ENCODE data around the gene DLG2. TPM values are rescaled to one million over a fixed set of nuclear protein-coding genes. Genes with fewer than 3 reads are reported as not detected.
"Not testable (repeated sequence)": the region's sequence is repeated elsewhere in the genome, so short reads cannot be mapped to it uniquely, and the experiment has no call there.

DLG2 gene
- total RNA-seq, 1 experiment from 2014 or later: 0.72 TPM

DNA sequence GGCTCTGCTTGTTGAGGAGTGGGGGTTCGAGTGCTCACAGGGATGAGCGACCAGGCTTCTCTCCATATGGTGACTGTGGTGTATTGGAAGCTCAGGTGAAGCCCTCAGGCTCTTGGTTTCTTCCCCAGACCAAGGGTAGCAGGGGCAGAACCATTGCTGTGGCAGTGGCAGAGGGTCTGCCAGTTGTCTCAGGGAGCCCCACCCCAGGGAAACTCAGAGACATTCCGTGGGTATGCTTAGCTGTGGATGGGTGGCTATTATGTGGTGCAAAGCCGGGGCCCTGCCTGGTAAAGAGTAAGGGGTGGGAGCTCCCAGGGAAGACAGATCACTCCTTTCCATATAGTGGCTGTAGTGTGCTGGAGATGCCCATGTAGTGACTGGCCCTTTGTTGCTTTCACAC is 167.8 kb downstream of the DLG2 start:
- no peak for DNase-seq (ENCODE audit: low spot score)

DNA sequence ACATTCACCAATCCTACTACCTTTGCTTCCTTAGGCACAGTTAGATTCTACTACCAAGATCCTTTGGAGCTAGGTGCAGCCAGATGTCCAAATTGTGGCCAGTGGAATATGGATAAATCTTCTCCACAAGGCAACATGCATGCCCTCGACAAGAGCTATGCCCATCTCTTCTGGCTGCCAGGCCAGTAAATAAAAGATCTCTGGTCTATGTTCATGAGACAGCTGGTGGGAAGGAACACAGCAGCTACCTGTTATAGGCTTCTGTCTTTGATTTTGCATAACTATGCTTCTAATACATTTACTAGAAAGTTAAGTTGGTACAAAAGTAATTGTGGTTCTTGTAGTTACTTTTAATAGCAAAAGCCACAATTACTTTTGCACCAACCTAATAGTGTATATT is 182.7 kb downstream of the DLG2 start:
- no peak for DNase-seq (ENCODE audit: low spot score)

DNA sequence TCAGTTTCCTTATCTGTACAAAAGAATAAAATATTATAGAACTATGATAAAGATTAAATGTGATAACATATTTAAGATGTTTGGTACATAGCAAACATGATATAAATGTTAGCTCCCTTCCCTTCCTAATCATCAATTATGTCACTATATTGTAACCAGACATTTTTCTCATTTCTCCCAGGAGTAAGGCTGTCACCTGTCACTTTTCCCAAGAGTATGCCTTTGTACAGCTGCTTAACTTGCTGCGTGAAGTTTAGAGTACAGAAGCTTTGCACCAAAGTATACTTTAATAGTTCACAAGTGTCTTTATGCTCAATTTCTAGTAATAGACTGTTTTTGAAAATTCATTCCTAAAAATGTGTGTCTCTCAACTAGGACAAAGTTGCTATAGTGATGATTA is 186.9 kb downstream of the DLG2 start:
- no peak for DNase-seq (ENCODE audit: low spot score)

DNA sequence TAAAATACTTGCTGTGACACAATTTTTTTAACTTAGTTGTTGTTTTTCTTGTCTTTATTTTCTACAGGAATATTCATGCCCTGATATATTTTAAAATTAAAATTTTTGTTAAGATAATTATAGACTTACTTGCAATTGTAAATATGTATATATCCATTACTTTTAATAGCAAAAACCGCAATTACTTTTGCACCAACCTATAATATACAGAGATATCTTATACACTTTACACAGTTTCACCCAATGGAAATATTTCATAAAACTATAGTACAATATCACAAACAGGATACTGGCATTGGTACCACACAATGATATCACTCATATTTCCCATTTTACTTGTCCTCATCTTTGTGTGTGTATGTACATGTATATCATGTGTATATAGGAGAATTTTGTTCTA is 188.8 kb downstream of the DLG2 start:
- no peak for DNase-seq (ENCODE audit: low spot score)

DNA sequence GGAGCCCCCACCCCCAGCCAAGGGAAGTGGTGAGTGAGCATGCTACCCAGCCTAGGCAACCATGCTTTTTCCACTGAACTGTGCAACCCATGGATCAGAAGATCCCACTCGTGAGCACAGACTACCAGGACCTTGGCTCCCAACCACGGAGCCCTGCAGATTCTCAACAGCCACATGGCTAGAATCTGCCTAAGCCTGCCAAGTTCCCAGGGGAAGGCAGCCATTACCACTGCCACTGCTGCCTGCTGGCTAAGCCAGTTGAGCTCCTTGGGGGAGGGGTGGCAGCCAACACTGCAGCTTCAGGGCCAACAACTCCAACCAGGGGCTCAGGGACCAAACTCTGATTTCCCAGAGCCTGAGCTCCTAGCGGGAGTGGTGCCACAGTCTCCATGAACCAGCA is 195.8 kb downstream of the DLG2 start:
- DNase-seq (ENCODE audit: low spot score): no peak

DNA sequence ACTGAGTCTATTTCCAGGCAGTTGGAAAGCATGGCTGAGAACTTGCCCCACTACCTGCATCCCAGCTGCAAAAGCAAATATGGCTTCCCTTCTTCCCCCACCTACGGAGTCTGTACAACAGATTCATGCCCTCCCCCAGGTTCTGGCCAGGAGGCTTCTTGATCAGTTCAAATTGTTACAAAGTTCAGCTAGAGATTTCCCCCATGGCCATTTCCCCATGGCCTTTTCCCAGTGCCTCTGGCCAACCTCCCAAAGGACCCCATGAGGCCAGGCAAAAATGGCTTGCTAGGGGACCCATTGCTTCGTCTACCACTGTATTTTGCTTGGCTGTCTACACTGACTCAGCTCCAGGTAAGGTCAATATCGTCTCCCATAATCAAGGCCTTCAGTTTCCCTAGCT is 203.3 kb downstream of the DLG2 start:
- no peak for DNase-seq (ENCODE audit: low spot score)

DNA sequence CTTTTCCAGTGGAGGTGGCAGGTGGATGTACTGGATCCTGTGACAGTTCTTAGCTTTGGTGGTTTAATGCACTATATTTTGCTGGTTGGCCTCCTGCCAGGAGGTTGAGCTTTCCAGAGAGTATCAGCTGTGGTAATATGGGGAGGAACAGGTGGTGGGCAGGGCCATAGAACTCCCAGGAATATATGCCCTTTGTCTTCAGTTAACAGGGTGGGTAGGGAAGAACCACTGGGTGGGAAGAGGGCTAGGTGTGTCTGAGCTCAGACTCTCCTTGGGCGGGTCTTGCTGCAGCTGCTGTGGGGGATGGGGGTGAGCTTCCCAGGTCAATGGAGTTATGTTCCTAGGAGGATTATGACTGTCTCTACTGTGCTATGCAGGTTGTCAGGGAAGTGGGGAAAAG is 203.8 kb downstream of the DLG2 start:
- DNase-seq (ENCODE audit: low spot score): no peak

DNA sequence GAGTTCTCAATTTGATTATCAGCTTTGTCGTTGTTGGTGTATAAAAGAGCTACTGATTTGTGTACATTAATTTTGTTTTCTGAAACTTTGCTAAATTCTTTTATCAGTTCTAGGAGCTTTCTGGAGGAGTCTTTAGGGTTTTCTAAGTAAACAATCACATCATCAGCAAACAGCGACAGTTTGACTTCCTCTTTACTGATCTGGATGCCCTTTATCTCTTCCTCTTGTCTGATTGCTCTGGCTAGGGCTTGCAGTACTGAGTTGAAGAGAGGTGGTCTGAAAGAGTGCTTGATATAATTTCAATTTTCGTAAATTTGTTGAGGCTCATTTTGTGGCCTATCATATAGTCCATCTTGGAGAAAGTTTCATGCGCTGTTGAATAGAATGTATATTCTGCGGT is 213.0 kb downstream of the DLG2 start:
- no peak for DNase-seq (ENCODE audit: low spot score)

DNA sequence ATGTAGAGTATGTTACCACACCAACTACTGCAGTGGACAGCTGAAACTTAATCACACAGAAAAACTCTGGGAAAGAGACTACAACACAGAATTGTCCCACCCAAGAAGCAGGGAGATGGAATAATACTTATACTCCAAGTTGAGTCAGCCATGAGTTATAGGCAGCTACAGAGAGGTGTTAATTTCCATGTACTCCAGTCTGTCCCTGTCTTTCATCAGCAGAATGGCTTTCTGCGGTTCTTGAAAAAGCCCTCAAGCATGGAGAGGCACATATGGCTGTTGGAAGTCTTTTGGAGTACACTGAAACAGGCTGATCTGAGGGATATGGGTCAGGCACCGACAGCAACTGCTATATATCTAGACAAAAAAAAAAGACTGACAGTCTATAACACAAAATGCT is 219.5 kb downstream of the DLG2 start:
- no peak for DNase-seq (ENCODE audit: low spot score)

DNA sequence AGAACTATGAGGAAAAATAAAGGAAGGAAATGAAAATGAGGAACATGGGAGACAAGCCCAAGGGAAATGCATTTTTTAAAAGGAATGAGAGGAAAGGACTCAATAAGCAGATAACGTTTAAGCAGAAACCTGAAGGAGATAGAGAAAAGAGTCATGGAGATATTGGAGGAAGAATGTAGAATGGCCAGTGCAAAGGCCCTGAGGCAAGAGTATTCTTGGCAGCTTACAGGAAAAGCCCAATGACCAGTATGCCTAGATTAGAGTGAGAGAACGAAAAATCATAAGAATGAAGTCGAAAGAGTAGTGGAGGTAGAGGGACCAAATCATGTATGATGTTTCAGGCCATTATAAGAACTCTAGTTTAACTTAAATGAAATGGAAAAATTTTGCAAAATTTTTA is 220.3 kb downstream of the DLG2 start:
- DNase-seq (ENCODE audit: low spot score): no peak

DNA sequence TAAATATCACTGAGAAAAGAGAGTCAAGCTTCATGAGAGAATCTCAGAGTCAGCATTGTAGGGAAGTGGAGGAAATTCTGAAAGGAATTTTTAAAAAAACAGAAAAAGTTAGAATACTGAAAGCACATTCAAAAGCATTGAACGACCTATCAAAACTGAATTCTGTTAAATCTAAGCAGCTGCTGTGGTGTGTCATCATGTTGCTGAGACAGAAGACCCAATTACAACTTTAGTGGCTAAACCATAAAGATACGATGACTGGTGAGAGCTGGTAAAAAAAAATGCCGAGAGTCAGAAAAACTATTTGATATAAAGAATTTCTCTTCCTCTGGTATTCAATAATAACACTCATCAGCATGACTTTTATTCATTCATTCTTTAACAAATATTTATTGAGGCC is 220.8 kb downstream of the DLG2 start:
- DNase-seq (ENCODE audit: low spot score): no peak

DNA sequence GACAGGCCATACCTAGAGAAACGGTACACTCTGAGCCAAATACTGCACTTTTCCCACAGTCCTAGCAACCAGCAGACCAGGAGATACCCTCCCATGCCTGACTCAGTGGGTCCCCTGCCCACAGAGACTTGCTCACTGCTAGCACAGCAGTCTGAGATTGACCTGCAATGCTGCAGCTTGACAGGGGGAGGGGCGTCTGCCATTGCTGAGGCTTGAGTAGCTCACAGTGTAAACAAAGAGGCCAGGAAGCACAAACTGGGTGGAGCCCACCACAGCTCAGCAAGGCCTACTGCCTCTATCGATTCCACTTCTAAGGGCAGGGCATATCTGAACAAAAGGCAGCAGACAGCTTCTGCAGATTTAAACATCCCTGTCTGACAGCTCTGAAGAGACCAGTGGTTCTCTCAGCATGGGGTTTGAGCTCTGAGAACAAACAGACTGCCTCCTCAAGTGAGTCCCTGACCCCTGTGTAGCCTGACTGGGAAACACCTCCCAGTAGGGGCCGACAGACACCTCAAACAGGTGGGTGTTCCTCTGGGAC is 231.6 kb downstream of the DLG2 start:
- DNase-seq (ENCODE audit: low spot score): not testable (repeated sequence)

DNA sequence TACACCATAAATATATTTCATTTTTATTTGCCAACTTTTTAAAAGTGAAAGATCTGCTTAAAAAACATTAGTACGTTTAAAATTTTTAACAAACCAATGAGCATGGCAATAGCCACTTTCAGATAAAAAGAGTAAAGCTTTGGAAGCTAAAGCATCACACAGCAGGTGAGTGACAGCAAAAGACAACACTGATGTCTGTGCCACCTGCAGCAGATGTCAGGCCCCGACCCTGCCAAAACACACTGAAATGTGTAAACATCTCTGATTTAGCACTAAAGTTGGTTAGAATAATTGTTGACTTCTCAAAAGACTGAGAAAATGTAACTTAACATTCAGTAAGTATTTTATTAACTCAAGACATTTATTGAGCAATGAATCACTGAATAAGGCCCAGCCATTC is 232.9 kb downstream of the DLG2 start:
- DNase-seq (ENCODE audit: low spot score): no peak

DNA sequence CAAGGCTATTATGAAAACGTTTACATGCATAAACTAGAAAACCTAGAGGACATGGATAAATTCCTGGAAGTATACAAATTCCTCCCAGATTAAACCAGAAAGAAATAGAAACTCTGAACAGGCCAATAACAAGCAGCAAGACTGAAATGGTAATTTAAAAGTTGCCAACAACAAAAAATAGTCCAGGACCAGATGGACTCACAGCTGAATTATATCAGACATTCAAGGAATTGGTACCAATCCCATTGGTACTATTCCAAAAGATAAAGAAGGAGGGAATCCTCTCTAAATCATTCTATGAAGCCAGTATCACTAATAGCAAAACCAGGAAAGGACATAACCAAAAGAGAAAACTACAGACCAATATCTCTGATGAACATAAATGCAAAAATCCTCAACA is 236.0 kb downstream of the DLG2 start:
- no peak for DNase-seq (ENCODE audit: low spot score)

DNA sequence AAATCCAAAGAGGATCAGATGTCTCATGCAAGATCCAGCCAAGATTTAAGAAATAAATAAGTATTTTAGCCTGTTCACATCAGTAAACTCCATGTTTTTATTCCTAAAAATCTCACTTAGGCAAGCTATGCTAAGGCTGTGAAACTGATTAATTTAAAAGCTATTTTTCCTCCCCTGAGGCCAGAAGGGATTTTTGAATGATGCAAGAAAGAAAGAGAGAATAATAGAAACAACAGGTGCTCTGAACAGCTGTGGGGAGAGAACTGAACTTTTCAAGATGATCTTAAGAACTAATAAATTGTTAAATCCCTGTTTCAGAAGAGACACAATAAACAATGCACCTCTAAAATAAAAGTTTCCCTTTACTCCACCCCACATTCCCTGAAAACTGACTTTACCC is 241.6 kb downstream of the DLG2 start:
- DNase-seq (ENCODE audit: low spot score): no peak

DNA sequence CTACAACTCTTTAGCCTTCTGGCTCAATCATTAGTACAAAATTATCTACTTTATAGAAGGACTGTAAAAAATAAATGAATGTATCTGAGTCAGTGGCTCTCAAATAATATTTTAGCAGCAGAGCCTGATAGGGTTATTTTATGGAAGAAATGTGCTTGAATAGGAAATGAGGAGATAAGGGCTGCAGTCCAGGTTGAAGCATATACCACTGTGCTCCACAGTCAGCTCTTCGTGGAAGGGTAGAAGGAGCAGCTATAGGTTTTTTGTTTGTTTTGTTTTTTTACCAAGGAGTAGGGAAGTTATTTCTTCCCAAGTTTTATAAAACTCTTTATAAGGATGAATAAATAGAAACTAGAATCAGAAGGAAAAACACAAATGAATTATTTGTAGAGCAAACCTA is 242.0 kb downstream of the DLG2 start:
- no peak for DNase-seq (ENCODE audit: low spot score)

DNA sequence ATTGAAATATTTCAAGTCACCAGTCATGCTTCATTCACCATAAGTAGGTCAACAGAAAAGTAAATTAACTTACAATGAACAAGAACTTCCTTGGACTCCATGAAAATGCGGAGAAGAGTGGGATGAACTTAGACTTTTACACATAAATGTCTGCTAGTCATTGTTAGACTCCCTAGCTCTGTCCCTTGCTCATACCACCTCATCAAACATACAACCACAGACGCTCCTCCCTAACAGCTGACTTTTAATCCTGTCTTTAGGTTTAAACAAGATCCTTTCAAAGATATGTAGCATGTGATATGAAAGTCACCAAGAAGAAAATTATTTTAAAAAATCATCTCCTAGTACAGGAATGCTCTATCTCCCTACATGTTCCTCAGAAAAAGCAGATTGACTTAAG is 248.1 kb downstream of the DLG2 start:
- no peak for DNase-seq (ENCODE audit: low spot score)

DNA sequence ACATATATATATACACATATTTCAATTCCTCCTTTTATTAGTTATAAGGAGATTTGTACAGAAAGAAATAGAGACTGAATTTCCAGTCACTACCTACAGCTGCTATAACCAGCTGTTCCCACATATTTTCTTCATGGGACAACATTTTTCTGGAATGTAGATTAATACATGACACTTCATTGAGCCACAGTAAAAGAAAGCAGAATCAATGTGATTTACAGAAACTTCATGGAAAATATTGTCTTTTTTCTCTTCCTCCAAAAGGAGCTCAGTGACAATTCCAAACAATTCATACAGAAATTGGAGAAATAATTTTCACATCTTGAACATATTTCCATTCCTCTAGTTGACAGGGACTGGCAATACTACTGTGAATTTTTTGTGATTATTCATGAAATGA is 249.2 kb downstream of the DLG2 start:
- no peak for DNase-seq (ENCODE audit: low spot score)

DNA sequence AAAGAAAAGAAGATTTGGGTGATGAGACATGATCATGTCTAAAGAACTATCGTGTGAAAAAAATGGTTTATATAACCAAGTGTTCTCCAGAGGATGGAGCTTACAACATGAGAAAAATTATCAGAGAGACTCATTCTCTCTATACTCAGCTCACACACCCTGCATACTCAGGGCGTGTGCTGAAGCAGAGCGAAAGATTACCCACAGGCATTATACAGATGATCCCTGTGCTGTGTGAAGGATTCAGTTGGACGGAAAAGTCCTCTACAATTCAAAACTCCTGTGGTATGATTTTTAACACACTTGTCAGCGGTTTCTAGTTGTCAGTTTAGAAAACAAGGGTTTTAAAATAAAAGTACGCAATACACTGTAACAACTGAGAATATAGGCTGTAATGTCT is 267.3 kb downstream of the DLG2 start:
- DNase-seq (ENCODE audit: low spot score): no peak

DNA sequence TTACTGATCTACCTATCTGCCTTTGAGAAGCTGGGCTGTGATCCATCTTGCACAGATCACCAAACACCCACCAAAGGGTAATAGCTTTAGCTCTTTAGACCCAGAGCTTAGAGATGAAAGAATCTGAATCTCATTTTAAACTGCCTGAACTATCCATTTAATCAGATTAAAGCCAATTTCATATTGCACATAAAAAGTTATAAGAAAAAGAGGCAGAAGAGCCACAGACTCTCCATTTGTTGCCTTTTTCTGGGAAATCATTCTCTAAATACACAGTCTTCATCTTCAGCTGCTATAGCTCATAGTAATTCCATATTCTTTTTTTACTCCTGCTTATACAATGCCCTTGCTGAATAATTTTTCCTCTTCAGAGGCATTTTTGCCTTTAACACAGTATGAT is 271.2 kb downstream of the DLG2 start:
- DNase-seq (ENCODE audit: low spot score): no peak

DNA sequence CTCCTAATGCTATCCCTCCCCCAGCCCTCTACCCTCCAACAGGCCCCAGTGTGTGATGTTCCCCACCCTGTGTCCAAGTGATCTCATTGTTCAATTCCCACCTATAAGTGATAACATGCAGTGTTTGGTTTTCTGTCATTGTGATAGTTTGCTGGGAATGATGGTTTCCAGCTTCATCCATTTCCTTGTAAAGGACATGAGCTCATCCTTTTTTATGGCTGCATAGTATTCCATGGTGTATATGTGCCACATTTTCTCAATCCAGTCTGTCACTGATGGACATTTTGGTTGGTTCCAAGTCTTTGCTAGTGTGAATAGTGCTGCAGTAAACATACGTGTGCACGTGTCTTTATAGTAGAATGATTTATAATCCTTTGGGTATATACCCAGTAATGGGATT is 277.6 kb downstream of the DLG2 start:
- not testable (repeated sequence) for DNase-seq (ENCODE audit: low spot score)

DNA sequence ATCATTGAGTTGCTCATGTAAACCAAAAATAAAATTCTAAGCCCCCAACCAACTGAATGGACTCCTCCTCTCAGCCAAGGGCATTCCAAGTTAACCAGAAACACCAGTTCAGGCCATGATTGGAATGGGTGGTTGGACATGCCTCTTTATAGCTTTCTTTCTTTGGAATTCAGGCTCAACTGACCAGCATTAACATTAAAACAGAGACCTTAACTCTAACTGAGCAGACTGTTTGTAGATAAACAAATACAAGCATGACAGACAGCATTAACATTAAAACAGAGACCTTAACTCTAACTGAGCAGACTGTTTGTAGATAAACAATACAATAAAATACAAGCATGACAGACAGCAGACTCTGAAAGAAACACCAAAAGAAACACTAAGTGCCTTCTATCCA is 278.2 kb downstream of the DLG2 start:
- no peak for DNase-seq (ENCODE audit: low spot score)

DNA sequence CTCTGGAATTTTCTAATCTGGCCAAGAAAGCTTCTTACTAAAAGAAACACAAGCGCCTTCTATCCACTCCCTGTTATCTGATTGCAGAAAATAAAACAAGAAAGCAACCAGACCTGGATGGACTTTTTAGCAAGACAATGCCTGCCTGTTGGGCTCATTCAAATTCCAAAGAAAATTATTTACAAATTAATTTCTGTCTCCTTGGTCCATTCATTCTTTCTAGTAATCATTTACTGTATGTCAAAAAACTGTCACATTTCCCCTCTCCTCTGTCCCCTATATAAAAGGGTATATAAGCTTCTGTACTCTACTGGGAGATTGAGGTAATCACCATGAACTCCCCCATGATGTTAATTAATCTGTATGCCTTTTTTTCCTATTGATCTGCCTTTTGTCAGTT is 279.9 kb downstream of the DLG2 start:
- DNase-seq (ENCODE audit: low spot score): no peak

DNA sequence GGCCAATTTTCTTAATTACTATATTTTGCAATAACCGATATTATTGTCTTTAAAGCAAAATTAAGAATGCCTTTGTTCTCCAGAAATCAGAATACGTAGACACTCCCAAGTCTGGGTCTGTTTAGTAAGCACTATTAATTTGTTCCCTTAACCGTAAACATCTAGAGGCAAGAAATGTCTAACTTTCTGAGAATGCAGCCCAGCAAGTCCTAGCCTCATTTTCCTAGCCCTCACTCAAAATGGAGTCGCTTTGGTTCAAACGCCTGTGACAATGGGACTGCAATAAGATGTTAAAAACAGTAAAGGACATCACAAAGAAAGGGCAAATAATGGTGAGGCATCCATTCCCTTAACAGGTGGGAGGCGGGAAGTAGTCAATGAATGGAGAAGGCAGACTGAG is 280.7 kb downstream of the DLG2 start:
- no peak for DNase-seq (ENCODE audit: low spot score)

DNA sequence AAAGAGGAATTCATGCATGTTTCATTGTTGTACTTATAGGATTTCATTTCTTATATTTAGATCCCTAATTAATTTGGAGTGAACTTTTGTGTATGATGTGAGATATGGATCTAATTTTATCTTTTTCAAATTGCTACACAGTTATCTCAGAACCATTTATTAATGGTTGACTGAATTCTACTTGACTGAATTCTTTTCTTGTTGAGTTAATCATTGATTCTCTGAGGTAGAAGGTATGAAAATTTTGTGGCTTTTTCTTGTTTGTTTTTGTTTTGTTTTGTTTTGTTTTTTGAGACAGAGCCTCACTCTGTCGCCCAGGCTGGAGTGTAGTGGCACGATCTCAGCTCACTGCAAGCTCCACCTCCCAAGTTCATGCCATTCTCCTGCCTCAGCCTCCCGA is 286.3 kb downstream of the DLG2 start:
- DNase-seq (ENCODE audit: low spot score): not testable (repeated sequence)

Data from A172 (cell line).